PC-3 (cell line): ENCODE results near the gene SHF.

Source experiments
- EZH2 ChIP-seq: fragments of 300-600 bp; sonication (generic); IDR thresholded peaks from one replicate; pipeline ENCODE4 v1.6.1; 2017; ENCODE audit warnings: antibody characterized with exemption, mild to moderate bottlenecking, low read length; ENCODE audit not compliant: unreplicated experiment
- EZH2phosphoT487 ChIP-seq: fragments of 300-600 bp; sonication (generic); IDR thresholded peaks from 2 replicates; pipeline ENCODE4 v1.6.1; 2018; ENCODE audit warnings: mild to moderate bottlenecking, antibody characterized with exemption, low read length, borderline replicate concordance
- TF ChIP-seq, protein P1 (sequence below): fragments of 300-600 bp; sonication (generic); conservative IDR thresholded peaks from 2 replicates; pipeline ENCODE4 v1.5.1; 2017; ENCODE audit warnings: antibody characterized with exemption, low read depth, mild to moderate bottlenecking, low read length

DNA sequence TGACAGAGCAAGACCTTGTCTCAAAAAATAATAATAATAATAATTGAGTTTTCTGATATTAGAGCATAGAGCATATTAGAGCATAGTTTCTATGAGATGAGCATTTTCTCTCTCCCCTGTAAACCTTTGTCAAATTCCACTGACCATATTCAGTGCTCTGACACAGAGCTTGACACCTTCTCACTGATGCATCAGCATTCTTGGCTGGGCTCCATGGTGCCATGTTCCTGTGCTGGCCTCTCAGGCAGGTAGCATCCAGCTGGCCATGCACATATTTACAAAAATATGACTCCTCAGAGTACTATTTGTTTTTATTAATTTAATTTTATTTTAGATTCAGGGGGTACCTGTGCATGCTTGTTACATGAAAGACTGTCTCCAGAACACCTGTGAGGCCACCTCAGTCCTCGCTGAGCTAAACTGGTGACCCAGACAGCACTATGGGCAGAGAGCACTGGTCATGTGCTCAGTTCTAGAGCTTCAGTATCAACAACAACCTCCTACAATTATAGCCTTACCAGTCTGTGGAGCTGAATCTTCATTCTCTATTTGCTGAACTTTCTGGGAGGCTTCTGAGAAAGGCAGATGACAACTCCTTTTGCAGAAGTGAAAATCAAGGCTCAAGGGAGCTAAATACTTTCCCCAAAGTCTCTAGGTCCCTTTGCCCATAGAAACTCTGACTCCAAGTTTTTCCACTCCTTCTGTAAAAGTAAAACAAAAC is 42.6 kb upstream of the SHF start:
- TF ChIP-seq, protein P1, sequence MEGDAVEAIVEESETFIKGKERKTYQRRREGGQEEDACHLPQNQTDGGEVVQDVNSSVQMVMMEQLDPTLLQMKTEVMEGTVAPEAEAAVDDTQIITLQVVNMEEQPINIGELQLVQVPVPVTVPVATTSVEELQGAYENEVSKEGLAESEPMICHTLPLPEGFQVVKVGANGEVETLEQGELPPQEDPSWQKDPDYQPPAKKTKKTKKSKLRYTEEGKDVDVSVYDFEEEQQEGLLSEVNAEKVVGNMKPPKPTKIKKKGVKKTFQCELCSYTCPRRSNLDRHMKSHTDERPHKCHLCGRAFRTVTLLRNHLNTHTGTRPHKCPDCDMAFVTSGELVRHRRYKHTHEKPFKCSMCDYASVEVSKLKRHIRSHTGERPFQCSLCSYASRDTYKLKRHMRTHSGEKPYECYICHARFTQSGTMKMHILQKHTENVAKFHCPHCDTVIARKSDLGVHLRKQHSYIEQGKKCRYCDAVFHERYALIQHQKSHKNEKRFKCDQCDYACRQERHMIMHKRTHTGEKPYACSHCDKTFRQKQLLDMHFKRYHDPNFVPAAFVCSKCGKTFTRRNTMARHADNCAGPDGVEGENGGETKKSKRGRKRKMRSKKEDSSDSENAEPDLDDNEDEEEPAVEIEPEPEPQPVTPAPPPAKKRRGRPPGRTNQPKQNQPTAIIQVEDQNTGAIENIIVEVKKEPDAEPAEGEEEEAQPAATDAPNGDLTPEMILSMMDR = no peak
- TF ChIP-seq EZH2phosphoT487 (no peak), EZH2 (no peak)
